GM12878 (cell line): ENCODE results near the gene SERPINE2. TPM values are rescaled to one million over a fixed set of nuclear protein-coding genes. Genes with fewer than 3 reads are reported as not detected.

Experiments used
- ATAC-seq: fragments of 200-7000 bp; cut with Tn5 transposase; 3 replicates; pipeline ENCODE4 v1.9.1; 2020; ENCODE audit warnings: mild to moderate bottlenecking, moderate library complexity
- BruUV-seq: library from RNA; stranded (reverse); fragments of 400-500 nt; replicated peaks from 2 replicates; lab custom pipeline; 2021; lab: Mats Ljungman, UMichigan
- CTCF ChIA-PET: fragments of 300-600 bp; sonication (Branson Sonifier 250); formaldehyde crosslinking; extraction: SDS; loops from one replicate; lab custom pipeline; 2021; ENCODE audit warnings: inconsistent platforms; lab: Yijun Ruan, JAX
- POLR2A ChIA-PET: fragments of 350-600 bp; formaldehyde crosslinking; extraction: SDS; loops from one replicate; lab custom pipeline; 2021; ENCODE audit warnings: inconsistent platforms; lab: Charles Lee
- RAD21 ChIA-PET: fragments of 300-600 bp; sonication (Branson Sonifier 250); formaldehyde crosslinking; loops from one replicate; lab custom pipeline; 2023; ENCODE audit warnings: antibody characterized with exemption; ENCODE audit not compliant: unreplicated experiment; lab: Charles Lee
- SMC1A ChIA-PET: fragments of 300-600 bp; sonication (Branson Sonifier 250); formaldehyde crosslinking; loops from one replicate; lab custom pipeline; 2023; ENCODE audit not compliant: unreplicated experiment, uncharacterized antibody; lab: Charles Lee
- DNase-seq: peaks from one replicate; pipeline ENCODE4 v3.0.0-alpha.2; 2011; ENCODE audit warnings: low read depth, low spot score
- FAIRE-seq: peaks from 3 replicates; lab custom pipeline; 2011; peaks lifted over from hg19 to GRCh38; lab: Jason Lieb, UNC
- H2AFZ ChIP-seq: 2 replicates; pipeline ENCODE4 v1.6.0; 2011; ENCODE audit warnings: low read depth, low read length, control low read depth; ENCODE audit not compliant: control insufficient read depth
- H3K27ac ChIP-seq: 2 replicates; pipeline ENCODE4 v1.5.1; 2011; ENCODE audit warnings: control low read depth; ENCODE audit not compliant: control insufficient read depth, insufficient read depth
- H3K27me3 ChIP-seq, 2 experiments: replicated peaks in 1 of 2; 2 replicates each; pipeline versions ENCODE4 v1.6.0 to v1.6.1; 2011; ENCODE audit warnings: low read length in 1 of 2; ENCODE audit not compliant: control insufficient read depth in 2 of 2, insufficient read depth in 2 of 2
- H3K36me3 ChIP-seq, 2 experiments: 2 replicates each; pipeline ENCODE4 v1.5.1; 2011; ENCODE audit warnings: low read length in 1 of 2; ENCODE audit not compliant: control insufficient read depth in 2 of 2, insufficient read depth in 2 of 2
- H3K4me1 ChIP-seq: 2 replicates; pipeline ENCODE4 v1.6.1; 2011; ENCODE audit warnings: mild to moderate bottlenecking, low read length, moderate library complexity, mixed read lengths; ENCODE audit not compliant: control insufficient read depth, insufficient read depth
- H3K4me2 ChIP-seq: 2 replicates; pipeline ENCODE4 v1.6.0; 2011; ENCODE audit warnings: control low read depth; ENCODE audit not compliant: control insufficient read depth, insufficient read depth
- H3K4me3 ChIP-seq: fragments of 200-600 bp; sonication (generic); 2 replicates; pipeline ENCODE4 v1.5.1; 2016
- H3K79me2 ChIP-seq: 2 replicates; pipeline ENCODE4 v1.6.0; 2011; ENCODE audit warnings: low read length; ENCODE audit not compliant: control insufficient read depth, insufficient read depth
- H3K9ac ChIP-seq: 2 replicates; pipeline ENCODE4 v1.8.0; 2011; ENCODE audit warnings: low read length, control low read depth, mixed read lengths; ENCODE audit not compliant: control insufficient read depth, insufficient read depth
- H3K9me3 ChIP-seq: replicated peaks from 3 replicates; pipeline ENCODE4 v1.5.1; 2011; ENCODE audit warnings: mild to moderate bottlenecking, low read length; ENCODE audit not compliant: control insufficient read depth, insufficient read depth
- H4K20me1 ChIP-seq: 2 replicates; pipeline ENCODE4 v1.6.0; 2011; ENCODE audit not compliant: control insufficient read depth, insufficient read depth
- CBX5 ChIP-seq: sonication (generic); IDR thresholded peaks from 2 replicates; pipeline ENCODE4 v1.6.1; 2016; ENCODE audit warnings: low read depth, moderate library complexity, mild to moderate bottlenecking, inconsistent platforms
- DPF2 ChIP-seq: fragments of 450-650 bp; IDR thresholded peaks from 2 replicates; pipeline ENCODE4 v1.6.1; 2017; ENCODE audit warnings: mild to moderate bottlenecking
- EZH2 ChIP-seq: IDR thresholded peaks from 2 replicates; pipeline ENCODE4 v1.6.1; 2012; ENCODE audit warnings: low read depth, mild to moderate bottlenecking, control low read depth, inconsistent platforms, low read length, borderline replicate concordance; ENCODE audit not compliant: control insufficient read depth
- HDAC6 ChIP-seq: fragments of 200-600 bp; sonication (generic); IDR thresholded peaks from one replicate; pipeline ENCODE4 v1.8.0; 2017; ENCODE audit warnings: antibody characterized with exemption; ENCODE audit not compliant: unreplicated experiment
- MEF2B ChIP-seq: fragments of 450-650 bp; IDR thresholded peaks from 2 replicates; pipeline ENCODE4 v1.6.1; 2018; ENCODE audit warnings: mild to moderate bottlenecking, moderate library complexity; ENCODE audit not compliant: partially characterized antibody, poor library complexity, severe bottlenecking
- NBN ChIP-seq: fragments of 450-650 bp; IDR thresholded peaks from 2 replicates; pipeline ENCODE4 v1.6.1; 2016
- PAX8 ChIP-seq: fragments of 450-650 bp; IDR thresholded peaks from 2 replicates; pipeline ENCODE4 v1.6.1; 2017; ENCODE audit warnings: mild to moderate bottlenecking, moderate library complexity
- SP1 ChIP-seq: IDR thresholded peaks from one replicate; pipeline ENCODE4 v1.6.1; 2011; ENCODE audit warnings: low read depth, low read length
- SPI1 ChIP-seq: IDR thresholded peaks from 2 replicates; pipeline ENCODE4 v1.6.1; 2011; ENCODE audit warnings: low read depth, mild to moderate bottlenecking, low read length, moderate library complexity, borderline replicate concordance; ENCODE audit not compliant: insufficient read depth
- SREBF1 ChIP-seq: IDR thresholded peaks from 2 replicates; pipeline ENCODE4 v1.6.1; 2012; ENCODE audit warnings: mild to moderate bottlenecking, low read length
- ZNF207 ChIP-seq: fragments of 450-650 bp; IDR thresholded peaks from 2 replicates; pipeline ENCODE4 v1.6.1; 2014; ENCODE audit warnings: antibody characterized with exemption, mild to moderate bottlenecking, borderline replicate concordance
- ZNF217 ChIP-seq: fragments of 450-650 bp; IDR thresholded peaks from 2 replicates; pipeline ENCODE4 v1.6.1; 2017; ENCODE audit warnings: antibody characterized with exemption, mild to moderate bottlenecking
- ZNF24 ChIP-seq: fragments of 450-650 bp; IDR thresholded peaks from 2 replicates; pipeline ENCODE4 v1.6.1; 2017; ENCODE audit warnings: antibody characterized with exemption, mild to moderate bottlenecking
- WGBS: methylation state at CpG from one replicate; pipeline ENCODE4 v1.1.6; 2016; ENCODE audit warnings: low lambda C conversion rate; ENCODE audit not compliant: insufficient replicate concordance, insufficient coverage; ENCODE audit errors: missing lambda C conversion rate; 5-methylcytosine and 5-hydroxymethylcytosine counted together
- in situ Hi-C: fragments of 300-500 bp; cut with MboI; formaldehyde crosslinking; loops from 9 replicates; pipeline ENCODE4 v1.14.3; 2018; ENCODE audit warnings: mixed read lengths
- intact Hi-C: fragments of 100-400 bp; cut with micrococcal nuclease; formaldehyde crosslinking; loops from one replicate; pipeline ENCODE4 v1.14.2; 2022; ENCODE audit not compliant: unreplicated experiment
- polyA plus RNA-seq, 11 experiments: library from polyadenylated mRNA; depleted of rRNA in 4 of 11; unstranded in 6 of 11; stranded (reverse) in 5 of 11; fragments of >200 nt; fragmentation: Nextera tagmentation in 4 of 11; fragmentation: Illumina TruSeq in 1 of 11; extraction: Ambion mirVana in 4 of 11; extraction: Trizol in 1 of 11; gene quantifications; 1 replicate in 1 of 11; 2 replicates in 10 of 11; pipeline versions ENCODE4 v1.2.1 to v1.2.3, GENCODE V29; 2011 to 2016; ENCODE audit warnings: inconsistent platforms in 2 of 11, missing spikeins in 2 of 11, low read depth in 1 of 11
- total RNA-seq, 4 experiments: library from RNA; depleted of rRNA in 3 of 4; stranded (reverse); fragments of >200 nt in 3 of 4; fragmentation: Illumina TruSeq in 1 of 4; extraction: Trizol in 1 of 4; gene quantifications; 2 replicates each; pipeline versions ENCODE4 v1.2.1 to v1.2.3, GENCODE V29; 2013 to 2021
- TF ChIP-seq, protein P1 (sequence below): fragments of 450-650 bp; formaldehyde crosslinking; IDR thresholded peaks from 2 replicates; pipeline ENCODE4 v1.4.0; 2020; ENCODE audit warnings: mild to moderate bottlenecking, moderate library complexity
- TF ChIP-seq, protein P2 (sequence below): IDR thresholded peaks from 2 replicates; pipeline ENCODE4 v1.6.1; 2011; ENCODE audit warnings: borderline replicate concordance, low read depth, mild to moderate bottlenecking, moderate library complexity, low read length; ENCODE audit not compliant: insufficient read depth, poor library complexity, severe bottlenecking

The SERPINE2 gene
- total and polyA plus RNA-seq, 10 of the 15 experiments (the other 5 are each of a cell fraction or from before 2014, with no cell fraction given), result 0.18 to 1.7 (median 0.39) TPM

DNA sequence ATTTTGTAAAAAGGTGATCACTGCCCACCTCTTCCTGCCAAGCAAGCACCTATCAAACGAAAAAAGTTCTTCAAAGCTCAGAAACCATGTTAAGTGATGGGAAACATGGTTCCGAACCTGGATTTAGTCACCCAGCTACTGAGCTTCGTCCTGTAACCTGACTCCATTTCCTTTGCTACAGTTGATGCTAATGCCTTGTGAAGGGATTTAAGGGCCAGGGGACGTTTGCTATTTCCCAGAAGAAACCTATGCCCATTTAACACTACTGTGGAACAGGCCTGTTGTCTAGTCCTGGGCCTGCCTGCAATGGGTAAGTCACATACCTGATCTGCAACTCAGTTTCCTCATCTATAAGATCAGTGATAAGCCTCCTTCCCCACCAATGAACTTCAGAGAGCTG, 14.8 kb downstream of the SERPINE2 start:
- no peak overlapping the region for H3K27ac ChIP-seq
- ChIA-PET POLR2A (no interaction called here), SMC1A (interaction anchor here (0.5 to 1.5 kb wide), 3 partner anchors 55 to 382 kb away, joined by 3 read pairs; no protein-coding TSS in a partner anchor), CTCF (no interaction called here), RAD21 (no interaction called here)
- intact Hi-C loops (no loop called here), in situ Hi-C loops (no loop called here)
- H3K4me1 ChIP-seq, result no peaks in the 10 kb centered on the region; the same call in 1 of the 2 replicates
- H3K4me2 ChIP-seq, result no peak overlapping the region
- ATAC-seq (no peak), FAIRE-seq (no peak), DNase-seq (no peak)
- H3K36me3 ChIP-seq, result no peaks in the 10 kb centered on the region
- BruUV-seq, result no TSS peak
- no peaks in the 10 kb centered on the region for H3K79me2 ChIP-seq
- no peaks in the 10 kb centered on the region for H3K9me3 ChIP-seq
- H3K4me3 ChIP-seq, result no peak overlapping the region
- no peaks in the 10 kb centered on the region for H4K20me1 ChIP-seq
- WGBS, result 33% methylated on average over 4 of the region's 4 CpGs
- no peak overlapping the region for H2AFZ ChIP-seq
- H3K27me3 ChIP-seq, result no peaks in the 10 kb centered on the region
- H3K9ac ChIP-seq, result no peak overlapping the region
- TF ChIP-seq SREBF1 (no peak), PAX8 (no peak), EZH2 (no peak), DPF2 (no peak), CBX5 (no peak), ZNF217 (no peak), ZNF24 (no peak), MEF2B (no peak), NBN (no peak), SPI1 (no peak), SP1 (no peak), ZNF207 (no peak), HDAC6 (no peak)
- TF ChIP-seq, protein P1, sequence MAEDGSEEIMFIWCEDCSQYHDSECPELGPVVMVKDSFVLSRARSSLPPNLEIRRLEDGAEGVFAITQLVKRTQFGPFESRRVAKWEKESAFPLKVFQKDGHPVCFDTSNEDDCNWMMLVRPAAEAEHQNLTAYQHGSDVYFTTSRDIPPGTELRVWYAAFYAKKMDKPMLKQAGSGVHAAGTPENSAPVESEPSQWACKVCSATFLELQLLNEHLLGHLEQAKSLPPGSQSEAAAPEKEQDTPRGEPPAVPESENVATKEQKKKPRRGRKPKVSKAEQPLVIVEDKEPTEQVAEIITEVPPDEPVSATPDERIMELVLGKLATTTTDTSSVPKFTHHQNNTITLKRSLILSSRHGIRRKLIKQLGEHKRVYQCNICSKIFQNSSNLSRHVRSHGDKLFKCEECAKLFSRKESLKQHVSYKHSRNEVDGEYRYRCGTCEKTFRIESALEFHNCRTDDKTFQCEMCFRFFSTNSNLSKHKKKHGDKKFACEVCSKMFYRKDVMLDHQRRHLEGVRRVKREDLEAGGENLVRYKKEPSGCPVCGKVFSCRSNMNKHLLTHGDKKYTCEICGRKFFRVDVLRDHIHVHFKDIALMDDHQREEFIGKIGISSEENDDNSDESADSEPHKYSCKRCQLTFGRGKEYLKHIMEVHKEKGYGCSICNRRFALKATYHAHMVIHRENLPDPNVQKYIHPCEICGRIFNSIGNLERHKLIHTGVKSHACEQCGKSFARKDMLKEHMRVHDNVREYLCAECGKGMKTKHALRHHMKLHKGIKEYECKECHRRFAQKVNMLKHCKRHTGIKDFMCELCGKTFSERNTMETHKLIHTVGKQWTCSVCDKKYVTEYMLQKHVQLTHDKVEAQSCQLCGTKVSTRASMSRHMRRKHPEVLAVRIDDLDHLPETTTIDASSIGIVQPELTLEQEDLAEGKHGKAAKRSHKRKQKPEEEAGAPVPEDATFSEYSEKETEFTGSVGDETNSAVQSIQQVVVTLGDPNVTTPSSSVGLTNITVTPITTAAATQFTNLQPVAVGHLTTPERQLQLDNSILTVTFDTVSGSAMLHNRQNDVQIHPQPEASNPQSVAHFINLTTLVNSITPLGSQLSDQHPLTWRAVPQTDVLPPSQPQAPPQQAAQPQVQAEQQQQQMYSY (CRISPR knock-in tag), result no peak
- TF ChIP-seq, protein P2, sequence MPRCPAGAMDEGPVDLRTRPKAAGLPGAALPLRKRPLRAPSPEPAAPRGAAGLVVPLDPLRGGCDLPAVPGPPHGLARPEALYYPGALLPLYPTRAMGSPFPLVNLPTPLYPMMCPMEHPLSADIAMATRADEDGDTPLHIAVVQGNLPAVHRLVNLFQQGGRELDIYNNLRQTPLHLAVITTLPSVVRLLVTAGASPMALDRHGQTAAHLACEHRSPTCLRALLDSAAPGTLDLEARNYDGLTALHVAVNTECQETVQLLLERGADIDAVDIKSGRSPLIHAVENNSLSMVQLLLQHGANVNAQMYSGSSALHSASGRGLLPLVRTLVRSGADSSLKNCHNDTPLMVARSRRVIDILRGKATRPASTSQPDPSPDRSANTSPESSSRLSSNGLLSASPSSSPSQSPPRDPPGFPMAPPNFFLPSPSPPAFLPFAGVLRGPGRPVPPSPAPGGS, result no peak
- TF ChIP-seq, all 136 proteins: peak for 0
